HEK293 (cell line): ENCODE measurements around the gene VLDLR.

Source experiments
- ZNF302 ChIP-seq: fragments of 450-650 bp; formaldehyde crosslinking; IDR thresholded peaks from 2 replicates; pipeline ENCODE4 v1.5.1; 2016; ENCODE audit warnings: missing biosample characterization, missing genetic modification characterization, low read depth
- TF ChIP-seq, protein P1 (sequence below): fragments of 450-650 bp; formaldehyde crosslinking; IDR thresholded peaks from 2 replicates; pipeline ENCODE4 v1.5.1; 2016; ENCODE audit warnings: missing biosample characterization, missing genetic modification characterization

DNA sequence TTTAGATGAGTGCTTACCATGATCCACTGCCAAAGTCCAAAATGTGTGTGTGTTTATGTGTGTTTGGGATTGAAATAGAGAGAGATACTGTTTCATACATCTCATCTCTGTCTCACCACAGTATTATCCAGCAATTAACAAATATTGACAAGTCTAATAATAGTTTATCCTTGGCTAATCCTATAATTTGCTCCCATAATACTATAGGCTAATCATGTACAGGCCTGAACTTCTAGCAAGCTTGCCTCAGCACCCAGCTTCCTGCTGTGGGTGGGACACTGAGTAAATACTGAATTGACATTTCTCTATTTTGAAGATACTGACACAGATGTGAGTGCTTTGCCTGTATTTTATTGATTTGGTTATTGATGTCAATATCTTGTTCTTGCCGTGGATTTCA lies 60.4 kb downstream of the VLDLR start:
- TF ChIP-seq, protein P1, sequence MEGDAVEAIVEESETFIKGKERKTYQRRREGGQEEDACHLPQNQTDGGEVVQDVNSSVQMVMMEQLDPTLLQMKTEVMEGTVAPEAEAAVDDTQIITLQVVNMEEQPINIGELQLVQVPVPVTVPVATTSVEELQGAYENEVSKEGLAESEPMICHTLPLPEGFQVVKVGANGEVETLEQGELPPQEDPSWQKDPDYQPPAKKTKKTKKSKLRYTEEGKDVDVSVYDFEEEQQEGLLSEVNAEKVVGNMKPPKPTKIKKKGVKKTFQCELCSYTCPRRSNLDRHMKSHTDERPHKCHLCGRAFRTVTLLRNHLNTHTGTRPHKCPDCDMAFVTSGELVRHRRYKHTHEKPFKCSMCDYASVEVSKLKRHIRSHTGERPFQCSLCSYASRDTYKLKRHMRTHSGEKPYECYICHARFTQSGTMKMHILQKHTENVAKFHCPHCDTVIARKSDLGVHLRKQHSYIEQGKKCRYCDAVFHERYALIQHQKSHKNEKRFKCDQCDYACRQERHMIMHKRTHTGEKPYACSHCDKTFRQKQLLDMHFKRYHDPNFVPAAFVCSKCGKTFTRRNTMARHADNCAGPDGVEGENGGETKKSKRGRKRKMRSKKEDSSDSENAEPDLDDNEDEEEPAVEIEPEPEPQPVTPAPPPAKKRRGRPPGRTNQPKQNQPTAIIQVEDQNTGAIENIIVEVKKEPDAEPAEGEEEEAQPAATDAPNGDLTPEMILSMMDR (tag by site-specific recombination) = no peak
- no peak for TF ChIP-seq ZNF302
